Renal cortex interstitium (tissue), 11 donors: ENCODE measurements around the gene SRSF5. TPM values are rescaled to one million over a fixed set of nuclear protein-coding genes. Genes with fewer than 3 reads are reported as not detected.
A peak's percentile ranks its signal among the peaks of the same experiment; 100 is the strongest.

ENCODE experiments used
- DNase-seq, 11 donors: peaks; one replicate each; pipeline ENCODE4 v3.0.0-alpha.2; 2013; ENCODE audit warnings: low read depth in 9 of 11, low spot score in 4 of 11; ENCODE audit errors: extremely low read depth in 1 of 11
- polyA plus RNA-seq, 3 donors: library from polyadenylated mRNA; unstranded; fragments of 120-200 nt; gene quantifications; one replicate each; pipeline ENCODE4 v1.2.1, GENCODE V29; 2013; ENCODE audit not compliant: insufficient read length in 3 of 3

Gene SRSF5
- polyA plus RNA-seq, 3 donors = 657 to 838 (median 727) TPM

DNA sequence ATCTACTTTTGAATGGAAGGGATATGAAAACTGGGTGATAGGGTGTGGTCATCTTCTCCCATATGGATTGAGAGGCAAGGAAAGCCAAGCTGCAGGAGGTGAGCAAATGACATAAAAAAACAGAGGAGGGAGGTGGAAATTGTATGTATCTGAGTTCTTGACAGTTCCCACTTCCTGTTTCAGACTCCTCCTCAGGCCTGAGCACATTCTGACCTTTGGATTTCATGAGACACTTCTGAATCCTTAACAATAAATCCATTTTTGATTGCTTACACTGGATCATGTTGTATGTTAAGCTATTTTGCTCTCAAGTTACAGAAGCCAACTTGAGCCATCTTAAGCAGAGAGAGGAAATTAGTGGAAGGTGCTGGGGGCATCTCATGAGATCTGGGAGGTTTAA lies 11.6 kb upstream of the SRSF5 start:
- no peak for DNase-seq

DNA sequence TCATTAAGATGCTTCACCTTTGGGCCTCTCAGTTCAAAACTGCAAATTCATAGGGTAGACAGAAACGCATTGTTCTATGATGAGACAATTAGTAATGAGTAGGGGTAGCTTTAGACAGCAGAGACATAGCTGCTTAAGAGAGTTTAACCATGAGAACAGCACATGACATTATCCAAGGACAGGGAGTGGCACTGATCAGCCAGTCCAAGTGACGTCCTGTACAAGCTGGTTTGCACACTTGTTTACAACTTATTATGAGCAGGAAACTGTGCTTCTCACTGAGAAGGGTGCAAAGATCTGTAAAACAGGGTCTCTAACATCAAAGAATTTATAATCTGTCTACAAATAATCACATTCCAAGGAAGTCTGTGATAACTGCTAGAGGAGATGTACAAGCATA lies 11.2 kb upstream of the SRSF5 start:
- DNase-seq = no peak

DNA sequence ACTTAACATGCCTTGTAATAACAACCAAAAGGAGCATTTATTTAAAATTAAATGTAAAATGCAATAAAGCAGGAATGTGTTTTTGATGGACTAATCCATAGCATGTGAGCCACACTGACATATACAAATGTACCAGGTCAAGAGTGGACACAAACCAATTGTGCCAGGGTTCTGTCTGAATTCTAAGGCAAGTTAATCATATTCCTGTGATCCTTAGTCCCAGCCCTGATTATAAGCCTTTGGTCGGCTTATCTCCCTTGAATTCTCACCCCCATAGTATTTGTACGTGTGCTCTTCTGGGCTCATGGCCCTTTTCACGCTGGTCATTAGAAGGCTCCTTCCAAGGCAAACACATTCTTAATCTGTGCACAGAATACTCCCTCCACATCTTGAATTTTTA lies 10.6 kb upstream of the SRSF5 start:
- no peak for DNase-seq

DNA sequence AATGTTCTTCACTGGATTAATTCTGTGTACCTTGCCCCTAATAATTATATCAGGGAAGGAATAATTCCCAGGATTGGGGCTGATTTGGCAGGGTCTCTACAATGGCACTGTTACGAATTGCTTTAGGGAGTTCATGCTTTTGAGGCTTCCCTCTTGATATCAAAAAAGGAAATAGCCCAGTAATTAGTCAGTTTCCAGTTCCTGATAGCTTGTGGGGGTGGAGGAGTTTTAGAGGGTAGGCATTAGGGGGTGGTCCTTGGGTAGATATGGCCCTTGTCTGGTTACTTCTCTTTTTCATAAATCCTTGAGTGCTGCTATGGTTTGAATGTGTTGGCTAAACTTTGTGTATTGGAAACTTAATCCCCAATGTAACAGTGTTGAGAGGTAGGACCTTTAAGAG lies 6.1 kb upstream of the SRSF5 start:
- no peak for DNase-seq

DNA sequence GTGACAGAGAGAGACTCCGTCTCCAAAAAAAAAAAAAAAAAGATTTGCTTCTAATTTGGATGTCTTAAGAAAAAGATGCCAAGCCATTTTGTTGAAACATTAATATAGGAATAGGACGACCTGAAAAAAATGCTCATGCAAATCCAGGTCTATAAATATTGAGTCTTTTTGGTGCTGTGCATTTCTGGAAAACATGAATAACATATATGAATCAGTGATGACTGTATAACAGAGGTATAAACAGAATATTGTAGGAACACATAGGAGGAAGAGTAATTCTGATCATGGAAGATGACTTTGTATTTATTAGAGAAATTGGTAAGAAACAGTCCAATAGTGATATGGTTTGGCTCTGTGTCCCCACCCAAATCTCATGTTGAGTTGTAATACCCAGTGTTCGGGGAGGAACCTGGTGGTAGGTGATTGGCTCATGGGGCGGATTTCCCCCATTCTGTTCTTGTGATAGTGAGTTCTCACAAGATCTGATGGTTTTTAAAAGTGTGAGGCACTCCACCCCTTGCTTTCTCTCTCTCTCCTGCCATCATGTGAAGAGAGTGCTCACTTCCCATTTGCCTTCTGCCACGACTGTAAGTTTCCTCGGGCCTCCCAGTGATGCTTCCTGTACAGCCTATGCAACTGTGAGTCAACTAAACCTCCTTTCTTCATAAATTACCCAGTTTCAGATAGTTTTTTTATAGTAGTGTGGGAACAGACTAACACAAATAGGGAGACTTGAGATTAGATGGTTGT lies 3.0 kb upstream of the SRSF5 start:
- DNase-seq = no peak

DNA sequence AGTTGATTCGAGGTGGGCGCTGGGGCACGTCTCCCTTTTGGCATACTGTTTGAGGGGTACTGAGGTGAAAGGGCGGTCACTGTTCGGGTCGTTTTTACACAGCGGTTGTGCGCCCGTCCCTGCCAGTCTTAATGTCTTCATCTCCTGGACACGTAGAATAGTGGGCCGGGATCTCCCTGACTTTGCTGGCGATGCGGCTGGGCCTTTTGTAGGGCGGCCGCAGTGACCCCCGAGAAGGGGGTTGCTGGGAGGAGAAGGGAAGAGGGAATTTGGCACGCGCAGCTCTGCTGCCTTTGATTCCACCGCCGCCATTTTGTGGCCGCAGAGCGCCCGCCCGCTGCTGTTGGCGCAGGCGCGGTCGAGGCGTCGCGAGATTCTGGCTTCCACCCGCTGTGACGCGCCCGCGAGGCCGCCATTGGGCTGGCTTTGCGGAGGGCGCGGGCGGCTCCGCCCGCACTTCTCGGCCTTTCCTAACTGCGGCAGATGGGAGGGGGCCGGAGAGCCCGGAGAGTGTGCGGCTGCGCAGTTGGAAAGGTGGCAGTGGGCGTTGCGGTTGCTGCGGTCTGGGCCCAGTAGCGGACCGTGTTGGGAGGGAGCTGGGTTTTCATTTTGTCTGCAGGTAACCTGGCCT lies 542 bp downstream of the SRSF5 start:
- peak; percentile 82 to 94 (median 91) for DNase-seq

DNA sequence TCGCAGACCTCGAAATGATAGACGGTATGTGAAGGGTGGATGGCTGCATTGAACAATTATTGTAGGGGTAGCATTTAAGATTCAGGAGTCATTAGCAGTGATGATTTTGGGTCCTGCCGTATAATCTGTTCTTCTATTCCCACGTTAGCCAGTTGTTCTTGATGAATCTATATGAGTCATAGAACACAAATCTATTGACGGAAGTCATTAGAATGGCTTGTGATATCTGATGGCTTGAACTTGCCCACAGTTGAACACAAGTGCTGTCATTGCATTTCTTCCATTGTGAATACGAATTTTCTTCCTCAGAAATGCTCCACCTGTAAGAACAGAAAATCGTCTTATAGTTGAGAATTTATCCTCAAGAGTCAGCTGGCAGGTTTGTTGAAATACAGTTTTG lies 1.9 kb downstream of the SRSF5 start:
- no peak for DNase-seq

DNA sequence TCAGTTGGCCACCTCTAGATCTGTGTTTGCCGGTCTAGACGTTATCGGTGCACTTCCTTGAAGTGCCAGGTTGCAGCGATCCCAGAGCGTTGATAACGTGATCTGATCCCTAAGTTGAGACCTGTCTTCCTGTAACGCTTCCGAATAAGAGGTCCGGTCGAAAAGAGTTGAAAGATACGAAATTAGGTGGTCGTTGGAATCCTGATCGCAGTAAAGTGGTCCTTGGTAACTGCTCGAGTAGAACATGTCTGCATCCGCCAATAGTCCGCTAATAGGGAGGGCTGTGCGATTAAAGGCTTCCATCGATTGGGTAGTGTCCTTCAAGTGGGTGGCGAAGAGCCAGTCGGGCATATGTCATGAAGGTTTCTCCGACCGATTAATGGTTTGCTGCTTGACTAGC lies 2.7 kb downstream of the SRSF5 start:
- DNase-seq = no peak

DNA sequence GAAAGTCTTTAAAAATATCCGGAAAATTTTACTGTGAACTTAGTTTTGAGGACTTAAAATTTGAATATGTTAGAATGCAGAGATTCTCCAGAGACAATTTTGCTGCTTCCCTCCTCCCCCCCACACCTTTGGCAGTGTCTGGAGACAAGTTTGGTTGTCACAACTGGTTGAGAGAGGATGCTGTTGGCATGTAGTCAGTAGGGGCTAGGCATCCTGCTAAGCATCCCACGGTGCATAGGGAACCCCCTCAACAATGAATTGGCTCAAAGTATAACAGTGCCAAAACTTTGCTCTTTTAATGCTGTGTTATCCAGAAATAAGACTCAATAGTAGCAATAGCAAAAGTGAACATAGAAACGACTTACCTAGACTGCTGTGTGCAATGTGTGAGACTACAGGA lies 3.6 kb downstream of the SRSF5 start:
- no peak for DNase-seq

DNA sequence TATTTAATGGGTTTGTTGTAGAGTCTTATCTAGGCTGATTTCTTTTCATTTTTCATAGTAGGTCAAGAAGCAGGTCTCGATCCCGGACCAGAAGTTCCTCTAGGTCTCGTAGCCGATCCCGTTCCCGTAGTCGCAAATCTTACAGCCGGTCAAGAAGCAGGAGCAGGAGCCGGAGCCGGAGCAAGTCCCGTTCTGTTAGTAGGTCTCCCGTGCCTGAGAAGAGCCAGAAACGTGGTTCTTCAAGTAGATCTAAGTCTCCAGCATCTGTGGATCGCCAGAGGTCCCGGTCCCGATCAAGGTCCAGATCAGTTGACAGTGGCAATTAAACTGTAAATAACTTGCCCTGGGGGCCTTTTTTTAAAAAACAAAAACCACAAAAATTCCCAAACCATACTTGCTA lies 4.2 kb downstream of the SRSF5 start:
- no peak for DNase-seq

DNA sequence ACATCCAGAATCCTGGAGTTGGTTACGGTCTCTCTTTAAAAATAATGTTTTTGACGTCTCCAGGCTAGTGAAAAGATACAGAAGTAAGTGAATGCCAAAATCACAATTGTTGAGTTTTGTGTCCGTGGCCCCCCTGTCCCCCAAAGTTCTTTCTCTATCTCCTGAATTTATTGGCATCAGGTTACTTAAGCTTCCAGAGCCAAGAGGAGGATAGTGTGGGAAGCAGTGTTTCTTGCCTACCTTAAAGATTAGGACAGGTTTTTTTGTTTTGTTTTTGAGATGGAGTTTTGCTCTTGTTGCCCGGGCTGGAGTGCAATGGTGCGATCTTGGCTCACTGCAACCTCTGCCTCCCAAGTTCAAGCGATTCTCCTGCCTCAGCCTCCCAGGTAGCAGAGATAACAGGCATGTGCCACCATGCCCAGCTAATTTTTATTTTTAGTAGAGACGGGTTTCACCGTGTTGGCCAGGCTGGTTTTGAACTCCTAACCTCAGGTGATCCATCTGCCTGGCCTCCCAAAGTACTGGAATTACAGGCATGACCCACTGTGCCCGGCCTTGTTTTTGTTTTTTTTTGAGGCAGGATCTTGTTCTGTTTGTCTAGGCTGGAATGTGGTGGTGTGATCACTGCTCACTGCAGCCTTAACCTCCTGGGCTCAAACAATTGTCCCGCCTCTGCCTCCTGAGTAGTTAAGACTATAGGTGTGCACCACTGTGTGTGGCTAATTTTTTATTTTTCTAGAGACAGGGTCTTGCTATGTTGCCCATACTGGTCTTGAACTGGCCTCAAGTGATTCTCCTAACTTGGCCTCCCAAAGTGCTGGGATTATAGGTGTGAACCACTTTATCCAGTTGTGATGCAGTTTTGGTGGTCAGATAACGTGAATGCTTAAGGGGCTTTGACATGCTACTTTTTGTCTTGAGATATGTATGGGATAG lies 5.4 kb downstream of the SRSF5 start:
- DNase-seq = no peak

DNA sequence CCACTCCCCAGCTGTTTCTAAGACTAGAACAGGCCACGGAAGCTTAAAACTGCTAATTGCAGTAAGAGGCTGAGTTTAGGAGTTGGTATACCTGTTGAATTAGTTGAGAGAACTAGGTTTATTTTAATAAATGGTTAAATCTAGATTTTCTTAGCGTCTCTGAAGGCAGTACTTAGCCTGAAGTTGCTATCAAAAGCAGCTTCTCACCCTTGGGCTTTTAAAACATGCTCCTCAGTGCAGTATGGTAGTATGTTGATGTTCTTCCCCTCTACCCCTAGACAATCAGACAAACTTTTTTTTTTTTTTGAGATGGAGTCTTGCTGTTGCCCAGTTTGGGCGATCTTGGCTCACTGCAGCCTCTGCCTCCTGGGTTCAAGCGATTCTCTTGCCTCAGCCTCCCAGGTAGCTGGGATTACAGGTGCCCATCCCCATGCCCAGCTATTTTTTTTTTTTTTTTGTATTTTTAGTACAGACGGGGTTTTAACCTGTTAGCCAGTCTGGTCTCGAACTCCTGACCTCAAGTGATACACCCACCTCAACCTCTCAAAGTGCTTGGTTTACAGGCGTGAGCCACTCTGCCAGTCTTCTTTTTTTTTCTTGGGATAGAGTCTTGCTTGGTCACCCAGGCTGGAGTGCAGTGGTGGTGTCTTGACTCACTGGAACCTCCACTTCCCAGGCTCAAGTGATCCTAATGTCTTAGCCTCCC lies 6.8 kb downstream of the SRSF5 start:
- no peak for DNase-seq

DNA sequence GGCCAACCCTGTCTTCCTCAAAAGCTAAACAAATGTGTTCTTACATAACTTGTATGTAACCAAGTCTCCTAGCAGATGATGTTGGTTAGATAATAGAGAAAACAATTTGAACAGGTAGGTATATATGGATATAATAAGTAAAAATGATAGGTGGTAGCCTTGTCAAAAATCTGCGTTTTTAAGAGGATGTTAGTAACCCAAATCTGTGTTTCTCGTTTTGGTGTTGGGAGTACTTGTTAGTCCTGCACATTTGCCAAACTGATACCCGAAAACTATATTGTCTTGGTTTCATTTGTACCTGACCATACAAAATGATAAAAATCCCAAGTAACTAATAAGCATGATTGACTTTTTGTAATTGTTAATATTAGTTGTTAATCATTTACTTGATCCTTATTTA lies 8.1 kb downstream of the SRSF5 start:
- no peak for DNase-seq

DNA sequence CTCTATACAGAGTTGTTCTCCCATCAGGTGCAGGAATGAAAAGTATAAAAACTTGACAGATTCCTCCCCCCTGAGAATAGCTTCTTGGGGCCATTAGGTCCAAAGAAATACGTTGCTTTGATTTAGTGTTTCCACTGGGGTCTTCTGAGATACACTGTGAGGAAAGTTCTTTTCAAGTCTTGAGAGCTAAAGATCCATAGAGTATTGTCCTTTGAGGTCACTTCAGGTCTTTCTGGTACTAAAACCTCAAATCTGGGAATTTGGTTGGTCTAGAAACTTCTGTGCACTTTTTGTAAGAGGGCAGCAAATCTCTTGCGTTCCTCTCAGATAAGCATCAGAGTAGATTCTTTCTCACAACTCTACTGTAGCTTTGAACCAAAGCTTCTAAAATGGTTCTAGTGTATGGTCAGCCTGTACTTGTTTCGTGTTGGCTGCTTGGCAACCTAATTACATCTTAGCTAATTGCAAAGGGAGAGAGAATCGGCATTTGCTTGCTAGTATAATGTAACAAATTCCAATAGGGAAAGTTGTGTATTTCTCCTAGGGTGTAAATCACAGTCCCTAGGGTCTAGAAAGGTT lies 10.0 kb downstream of the SRSF5 start:
- no peak for DNase-seq

DNA sequence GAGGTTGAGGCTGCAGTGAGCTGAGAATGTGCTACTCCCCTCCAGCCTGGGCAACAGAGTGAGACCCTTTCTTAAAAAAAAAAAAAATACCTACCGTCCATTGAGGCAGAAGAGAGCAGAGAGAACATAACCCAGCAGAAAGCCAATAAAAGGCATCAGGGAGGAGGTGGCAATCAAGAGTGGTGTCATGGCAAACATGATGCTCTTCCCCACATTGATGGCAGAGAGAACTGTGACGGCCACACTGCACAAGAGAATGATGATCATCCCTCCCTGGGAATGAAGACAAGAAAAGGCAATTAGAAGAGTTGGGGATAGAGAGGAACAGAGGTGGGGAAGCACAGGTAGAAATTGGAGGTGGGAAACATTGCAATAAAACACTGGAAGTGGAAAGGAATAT lies 12.1 kb downstream of the SRSF5 start:
- DNase-seq = no peak

DNA sequence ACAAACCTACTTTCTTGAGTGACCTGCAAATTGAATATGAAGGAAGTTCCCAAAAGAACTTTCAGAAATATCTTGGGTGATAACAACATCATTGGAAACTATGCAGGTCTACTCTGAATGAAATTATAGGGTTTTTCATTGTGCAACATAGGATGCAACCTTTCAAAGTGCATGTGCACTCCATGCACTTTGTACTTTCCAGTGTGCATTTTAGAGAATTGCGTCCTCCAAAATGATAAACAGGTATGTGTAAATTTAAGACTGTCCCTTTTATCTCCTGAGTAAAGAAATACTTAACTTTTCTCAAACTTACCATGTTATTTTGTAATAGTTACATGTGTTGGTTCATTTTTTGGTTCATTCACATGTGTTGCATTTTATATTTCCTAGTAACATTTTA lies 13.2 kb downstream of the SRSF5 start:
- no peak for DNase-seq

DNA sequence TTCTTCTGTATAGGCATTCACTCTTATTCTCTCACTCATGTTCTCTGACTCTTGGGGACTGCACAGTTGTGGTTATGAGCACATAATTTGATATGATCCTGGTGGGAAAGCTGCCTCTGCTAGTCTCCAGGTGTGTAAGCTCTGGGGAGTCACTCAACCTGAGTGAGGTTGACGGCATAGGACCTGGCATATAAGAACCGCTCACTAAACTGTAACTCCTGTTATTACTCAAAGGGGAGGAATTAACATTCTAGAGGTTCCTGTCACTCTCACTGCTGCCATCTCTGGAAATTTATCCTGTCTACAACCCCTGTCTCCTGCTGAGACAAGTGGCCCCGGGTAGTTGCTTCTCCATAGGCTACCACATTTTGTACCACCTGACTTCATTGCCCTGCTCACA lies 14.0 kb downstream of the SRSF5 start:
- DNase-seq = no peak

DNA sequence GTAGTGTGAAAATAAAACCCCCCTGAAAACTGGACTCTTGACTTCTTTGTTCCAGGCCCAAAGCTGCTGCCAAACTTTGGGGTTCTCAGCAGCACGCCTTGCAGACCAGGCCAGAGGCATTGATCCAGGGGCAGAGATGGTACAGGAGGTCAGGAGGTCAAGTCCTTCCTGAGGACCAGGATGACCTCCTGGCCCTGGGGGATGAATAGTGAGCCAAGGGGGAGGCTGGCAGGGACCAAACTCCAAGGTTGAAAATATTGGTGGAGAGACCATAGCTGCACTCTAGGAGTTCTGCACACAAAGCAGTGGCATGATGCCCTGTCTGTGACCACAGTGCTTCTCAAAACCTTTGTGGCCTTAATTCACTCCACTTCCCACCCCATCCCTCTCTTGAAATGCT lies 18.0 kb downstream of the SRSF5 start:
- no peak for DNase-seq

DNA sequence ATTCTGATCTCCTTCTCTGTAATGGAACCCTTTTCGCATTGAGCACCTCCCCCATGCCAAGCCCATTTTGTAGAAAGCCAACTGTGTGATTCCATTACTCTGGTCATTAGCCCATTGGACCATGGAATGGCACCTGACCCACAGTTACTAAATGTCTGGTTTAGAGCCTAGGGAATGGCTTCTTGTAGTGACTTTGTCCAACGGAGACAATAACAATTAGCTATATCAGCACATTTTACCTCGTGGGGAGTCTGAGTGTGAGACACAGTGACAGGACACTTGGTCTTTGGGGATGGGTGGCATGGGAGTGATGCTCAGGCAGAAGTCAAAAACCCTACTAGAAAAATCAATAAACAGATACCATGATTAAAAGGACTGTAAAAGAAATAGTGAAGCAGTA lies 19.7 kb downstream of the SRSF5 start:
- no peak for DNase-seq
